PC-9 (cell line): ENCODE results near the gene ANKRD52. TPM values are rescaled to one million over a fixed set of nuclear protein-coding genes. Genes with fewer than 3 reads are reported as not detected.

ENCODE experiments used
- BruUV-seq: library from RNA; stranded (reverse); fragments of 400-500 nt; replicated peaks from 2 replicates; lab custom pipeline; 2021; lab: Mats Ljungman, UMichigan
- CTCF ChIA-PET: fragments of 300-600 bp; sonication (Branson Sonifier 250); formaldehyde crosslinking; loops from one replicate; lab custom pipeline; 2022; ENCODE audit warnings: antibody characterized with exemption; lab: Charles Lee
- POLR2A ChIA-PET: fragments of 300-600 bp; sonication (Branson Sonifier 250); formaldehyde crosslinking; loops from one replicate; lab custom pipeline; 2022; ENCODE audit warnings: antibody characterized with exemption; ENCODE audit not compliant: unreplicated experiment; lab: Charles Lee
- DNase-seq, 2 experiments: peaks; one replicate each; pipeline versions ENCODE4 v3.0.0 to v3.0.0-alpha.2; 2015 to 2022; ENCODE audit warnings: mixed read lengths in 1 of 2
- H2AFZ ChIP-seq: fragments of 200-600 bp; sonication (generic); 2 replicates; pipeline ENCODE4 v1.8.1; 2017; ENCODE audit warnings: antibody characterized with exemption
- H3F3A ChIP-seq: fragments of 200-600 bp; sonication (generic); 2 replicates; pipeline ENCODE4 v1.8.1; 2017; ENCODE audit warnings: antibody characterized with exemption, mild to moderate bottlenecking, low read depth; ENCODE audit not compliant: insufficient read depth
- H3K27ac ChIP-seq: fragments of 200-600 bp; sonication (generic); 2 replicates; pipeline ENCODE4 v1.6.1; 2016; ENCODE audit warnings: mixed run types
- H3K27me3 ChIP-seq: fragments of 200-600 bp; sonication (generic); 2 replicates; pipeline ENCODE4 v1.6.1; 2016; ENCODE audit warnings: low read depth, mixed run types; ENCODE audit not compliant: insufficient read depth
- H3K36me3 ChIP-seq: fragments of 200-600 bp; sonication (generic); 2 replicates; pipeline ENCODE4 v1.6.1; 2016; ENCODE audit warnings: low read depth, mixed run types
- H3K4me1 ChIP-seq: fragments of 200-600 bp; sonication (generic); replicated peaks from 2 replicates; pipeline ENCODE4 v1.6.1; 2016; ENCODE audit warnings: mixed run types; ENCODE audit not compliant: insufficient read depth
- H3K4me2 ChIP-seq: fragments of 200-600 bp; sonication (generic); 2 replicates; pipeline ENCODE4 v1.6.1; 2017; ENCODE audit warnings: mixed run types
- H3K4me3 ChIP-seq: fragments of 200-600 bp; sonication (generic); 2 replicates; pipeline ENCODE4 v1.6.1; 2016; ENCODE audit warnings: mixed run types
- H3K79me2 ChIP-seq: fragments of 200-600 bp; sonication (generic); 2 replicates; pipeline ENCODE4 v1.6.1; 2017; ENCODE audit warnings: low read depth, mixed run types
- H3K9me2 ChIP-seq: fragments of 200-600 bp; sonication (generic); 2 replicates; pipeline ENCODE4 v1.8.1; 2017; ENCODE audit warnings: mild to moderate bottlenecking; ENCODE audit not compliant: insufficient read depth
- H3K9me3 ChIP-seq: fragments of 200-600 bp; sonication (generic); 2 replicates; pipeline ENCODE4 v1.8.1; 2016; ENCODE audit warnings: low read depth; ENCODE audit not compliant: insufficient read depth
- H4K20me1 ChIP-seq: fragments of 200-600 bp; sonication (generic); 2 replicates; pipeline ENCODE4 v1.8.1; 2017; ENCODE audit not compliant: insufficient read depth
- EZH2 ChIP-seq: fragments of 200-600 bp; sonication (generic); IDR thresholded peaks from 2 replicates; pipeline ENCODE4 v1.8.0; 2017; ENCODE audit warnings: antibody characterized with exemption, low read depth
- intact Hi-C: fragments of 100-400 bp; cut with micrococcal nuclease; formaldehyde crosslinking; loops from one replicate; pipeline ENCODE4 v1.10.0; 2022; ENCODE audit not compliant: unreplicated experiment
- total RNA-seq: library from RNA; stranded (reverse); gene quantifications from 2 replicates; pipeline ENCODE4 v1.2.3, GENCODE V29; 2021
- TF ChIP-seq, protein P1 (sequence below): fragments of 200-600 bp; sonication (generic); conservative IDR thresholded peaks from 2 replicates; pipeline ENCODE4 v1.6.1; 2017; ENCODE audit warnings: mixed run types, antibody characterized with exemption, mild to moderate bottlenecking, moderate library complexity

Gene ANKRD52
- total RNA-seq, 1 experiment from 2014 or later = 59.4 TPM

DNA sequence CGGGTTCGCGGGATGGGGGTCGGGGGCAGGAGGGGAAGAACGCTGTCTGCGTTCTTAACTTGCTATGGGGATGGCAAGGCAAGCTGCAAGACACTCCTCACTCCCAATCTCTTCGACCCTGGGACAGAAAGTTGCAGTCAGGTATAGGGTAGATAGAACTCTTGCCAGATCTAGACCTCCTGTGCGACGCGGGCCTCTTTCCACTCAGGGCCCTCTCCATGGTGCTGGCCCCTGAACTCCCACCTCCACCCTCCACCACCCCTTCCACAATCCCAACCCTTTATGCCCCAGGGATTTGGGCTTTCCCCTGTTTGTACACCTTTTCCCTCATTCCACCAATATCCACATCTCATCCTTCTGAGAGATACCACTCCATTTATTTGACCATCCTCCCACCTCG lies 33.2 kb downstream of the ANKRD52 start:
- intact Hi-C loops = loop anchor here (1.0 to 5.0 kb wide), 3 partner anchors 32 to 183 kb away; partner anchors contain the start of gene RPS26
- Histone ChIP-seq H4K20me1 (no peaks in the 10 kb centered on the region), H3K4me1 (peaks cover 26% of the 10 kb centered on the region), H3K27me3 (no peaks in the 10 kb centered on the region), H3K9me3 (no peaks in the 10 kb centered on the region), H3K9me2 (no peaks in the 10 kb centered on the region), H3K36me3 (no peaks in the 10 kb centered on the region), H3F3A (peaks cover 30% of the 10 kb centered on the region; the same call in 1 of the 2 replicates), H3K4me2 (peak overlapping the region; percentile 91), H2AFZ (peak overlapping the region; percentile 98), H3K79me2 (peaks cover 10% of the 10 kb centered on the region), H3K4me3 (peak overlapping the region; percentile 91), H3K27ac (no peak overlapping the region)
- no TSS peak for BruUV-seq
- TF ChIP-seq, protein P1, sequence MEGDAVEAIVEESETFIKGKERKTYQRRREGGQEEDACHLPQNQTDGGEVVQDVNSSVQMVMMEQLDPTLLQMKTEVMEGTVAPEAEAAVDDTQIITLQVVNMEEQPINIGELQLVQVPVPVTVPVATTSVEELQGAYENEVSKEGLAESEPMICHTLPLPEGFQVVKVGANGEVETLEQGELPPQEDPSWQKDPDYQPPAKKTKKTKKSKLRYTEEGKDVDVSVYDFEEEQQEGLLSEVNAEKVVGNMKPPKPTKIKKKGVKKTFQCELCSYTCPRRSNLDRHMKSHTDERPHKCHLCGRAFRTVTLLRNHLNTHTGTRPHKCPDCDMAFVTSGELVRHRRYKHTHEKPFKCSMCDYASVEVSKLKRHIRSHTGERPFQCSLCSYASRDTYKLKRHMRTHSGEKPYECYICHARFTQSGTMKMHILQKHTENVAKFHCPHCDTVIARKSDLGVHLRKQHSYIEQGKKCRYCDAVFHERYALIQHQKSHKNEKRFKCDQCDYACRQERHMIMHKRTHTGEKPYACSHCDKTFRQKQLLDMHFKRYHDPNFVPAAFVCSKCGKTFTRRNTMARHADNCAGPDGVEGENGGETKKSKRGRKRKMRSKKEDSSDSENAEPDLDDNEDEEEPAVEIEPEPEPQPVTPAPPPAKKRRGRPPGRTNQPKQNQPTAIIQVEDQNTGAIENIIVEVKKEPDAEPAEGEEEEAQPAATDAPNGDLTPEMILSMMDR = no peak
- TF ChIP-seq EZH2 = no peak
- no peak for DNase-seq
- POLR2A ChIA-PET = interaction anchor here (0.7 kb wide), 1 partner anchor 11 kb away, joined by 3 read pairs; no protein-coding TSS in a partner anchor
- CTCF ChIA-PET = no interaction called here

DNA sequence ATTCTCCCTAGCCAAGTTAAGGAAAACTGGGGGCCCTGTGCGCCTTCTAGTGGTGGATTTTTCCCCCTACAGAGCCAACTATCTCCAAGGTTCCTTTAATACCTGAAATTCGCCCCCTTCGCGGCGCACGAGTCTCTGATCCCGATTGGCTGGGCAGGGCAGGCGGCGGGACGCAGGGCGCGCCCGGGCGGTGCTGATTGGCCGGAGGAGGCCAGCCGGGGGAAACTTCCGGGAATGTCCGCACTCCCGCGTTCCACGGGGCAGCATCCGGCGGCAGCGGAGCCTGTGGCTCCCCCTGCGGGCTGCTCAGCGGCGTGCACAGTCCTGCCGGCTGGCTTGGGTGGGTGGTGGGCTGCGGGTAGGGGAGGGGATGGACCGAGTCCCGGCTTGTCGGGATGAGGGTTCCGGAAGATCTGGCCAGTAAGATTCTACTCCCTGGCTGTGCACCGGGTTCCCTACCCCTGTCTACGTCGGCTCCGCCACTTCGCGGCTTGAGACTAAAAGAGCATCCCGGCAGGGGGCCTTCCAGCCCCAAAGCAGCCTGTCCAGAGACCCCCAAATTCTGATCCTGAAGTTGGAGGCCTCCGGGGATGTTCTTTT lies 34.0 kb downstream of the ANKRD52 start, which contains the start of gene NABP2:
NABP2 (plus strand) TSS at position 241 of the 600 bp plus-strand sequence. CDS start 515 bp downstream, outside the sequence.
- POLR2A ChIA-PET = no interaction called here

DNA sequence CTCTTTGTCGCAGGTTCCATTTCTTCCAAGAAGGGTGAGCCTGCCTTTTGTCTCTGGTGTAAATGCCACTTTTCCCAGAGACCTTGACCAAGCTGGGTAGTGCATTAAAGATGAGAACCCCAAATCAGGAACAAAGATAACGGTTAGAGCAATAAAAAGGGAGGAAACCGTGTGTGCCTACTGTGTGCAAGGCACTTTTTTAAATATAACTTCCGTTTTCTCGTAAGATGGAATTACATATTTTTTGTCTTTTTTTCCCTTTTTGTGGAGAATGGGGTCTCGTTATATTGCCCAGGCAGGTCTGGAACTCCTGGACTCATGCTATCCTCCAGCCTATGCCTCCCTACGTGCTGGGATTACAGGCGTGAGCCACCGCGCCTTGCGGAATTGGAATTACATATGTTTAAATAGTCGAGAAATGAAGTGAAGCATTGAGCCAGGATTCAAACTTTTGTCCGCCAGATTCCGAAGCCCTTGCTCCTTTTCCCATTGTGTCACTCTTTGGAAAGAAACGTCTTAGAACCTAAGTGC lies 34.5 kb downstream of the ANKRD52 start:
- no TSS peak for BruUV-seq

More for the DNA sequence above, 34.0 kb downstream of the ANKRD52 start, which contains the start of gene NABP2:
- H3K79me2 ChIP-seq = peaks cover 17% of the 10 kb centered on the region
- no peaks in the 10 kb centered on the region for H3K27me3 ChIP-seq
- peak within 1 kb of the TSS; percentile 91 for H3K4me3 ChIP-seq
- peak within 1 kb of the TSS; percentile 91 for H3K4me2 ChIP-seq
- intact Hi-C loops = loop anchor here (1.0 to 5.0 kb wide), 3 partner anchors 31 to 182 kb away; partner anchors contain the start of gene RPS26
- H3K4me1 ChIP-seq = peaks cover 27% of the 10 kb centered on the region
- H3K9me3 ChIP-seq = no peaks in the 10 kb centered on the region
- no peaks in the 10 kb centered on the region for H4K20me1 ChIP-seq
- H2AFZ ChIP-seq = peak within 1 kb of the TSS; percentile 98
- peak; percentile 92 to 98 for DNase-seq
- no peak within 1 kb of the TSS for H3K27ac ChIP-seq
- H3F3A ChIP-seq = peaks cover 30% of the 10 kb centered on the region; the same call in 1 of the 2 replicates
- H3K36me3 ChIP-seq = no peaks in the 10 kb centered on the region
- H3K9me2 ChIP-seq = no peaks in the 10 kb centered on the region
- CTCF ChIA-PET = no interaction called here
- BruUV-seq = no TSS peak
- TF ChIP-seq, protein P1 = peak; percentile 81
- TF ChIP-seq EZH2 = no peak

More for the DNA sequence above, 34.5 kb downstream of the ANKRD52 start:
- peak overlapping the region; percentile 77 for H2AFZ ChIP-seq
- no peaks in the 10 kb centered on the region for H3K36me3 ChIP-seq
- H3K4me1 ChIP-seq = peaks cover 27% of the 10 kb centered on the region
- peak overlapping the region; percentile 91 for H3K4me2 ChIP-seq
- peak overlapping the region; percentile 91; the same call in 1 of the 2 replicates for H3K4me3 ChIP-seq
- no peaks in the 10 kb centered on the region for H3K27me3 ChIP-seq
- TF ChIP-seq, protein P1 = no peak
- no peak for TF ChIP-seq EZH2
- no peak for DNase-seq
- H3K79me2 ChIP-seq = peaks cover 18% of the 10 kb centered on the region
- CTCF ChIA-PET = no interaction called here
- no peaks in the 10 kb centered on the region for H4K20me1 ChIP-seq
- no peaks in the 10 kb centered on the region for H3K9me3 ChIP-seq
- H3F3A ChIP-seq = peaks cover 30% of the 10 kb centered on the region; the same call in 1 of the 2 replicates
- POLR2A ChIA-PET = no interaction called here
- intact Hi-C loops = loop anchor here (1.0 to 5.0 kb wide), 4 partner anchors 30 to 181 kb away; partner anchors contain the start of genes COQ10A and RPS26
- H3K27ac ChIP-seq = no peak overlapping the region
- no peaks in the 10 kb centered on the region for H3K9me2 ChIP-seq
